ENCODE results near the gene UNC93A.
A peak's percentile ranks its signal among the peaks of the same experiment; 100 is the strongest.
"Not testable (repeated sequence)": the region's sequence is repeated elsewhere in the genome, so short reads cannot be mapped to it uniquely, and the experiment has no call there.

UNC93A gene

DNA sequence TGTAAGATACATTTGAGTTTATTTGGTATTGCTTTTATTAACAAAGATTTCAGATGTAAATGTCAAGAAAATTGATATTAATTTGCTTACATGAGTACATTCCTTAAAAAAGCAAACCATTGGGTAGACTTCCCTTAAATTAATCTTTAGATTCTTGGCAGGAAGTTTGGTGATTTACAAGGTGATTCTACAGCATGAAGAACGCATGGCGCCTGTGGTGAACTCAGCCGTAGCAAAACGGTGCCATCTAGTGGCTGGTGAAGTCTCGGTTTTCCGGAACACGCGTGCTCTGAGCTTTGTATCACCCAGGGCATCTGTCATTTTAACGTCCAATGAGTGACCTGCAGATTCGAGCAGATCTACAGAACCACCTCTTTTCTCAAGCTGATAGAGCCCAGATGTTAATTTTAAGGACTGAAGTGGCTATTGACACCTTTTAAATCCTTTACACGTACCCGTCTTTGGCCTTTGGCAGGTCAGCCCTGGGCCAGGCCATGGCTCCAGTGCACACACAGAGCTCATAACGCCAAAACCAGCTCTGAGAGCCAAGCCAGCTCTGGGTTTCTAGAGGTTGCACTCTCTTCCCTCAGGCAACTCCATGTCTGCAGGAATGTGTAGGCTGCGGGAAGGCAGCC, 2.4 kb upstream of the UNC93A start:
- intact Hi-C loops (cut with DNase I), result not testable (repeated sequence)
- peak in 34 of 42 donors; percentile 12 to 61 (median 38) for DNase-seq

- DNase-seq; intact Hi-C loops (cut with DNase I): not testable (repeated sequence)
Observed at GRCh38 chr6:167289291-167289690, 1.8 kb upstream of the UNC93A start.

DNA sequence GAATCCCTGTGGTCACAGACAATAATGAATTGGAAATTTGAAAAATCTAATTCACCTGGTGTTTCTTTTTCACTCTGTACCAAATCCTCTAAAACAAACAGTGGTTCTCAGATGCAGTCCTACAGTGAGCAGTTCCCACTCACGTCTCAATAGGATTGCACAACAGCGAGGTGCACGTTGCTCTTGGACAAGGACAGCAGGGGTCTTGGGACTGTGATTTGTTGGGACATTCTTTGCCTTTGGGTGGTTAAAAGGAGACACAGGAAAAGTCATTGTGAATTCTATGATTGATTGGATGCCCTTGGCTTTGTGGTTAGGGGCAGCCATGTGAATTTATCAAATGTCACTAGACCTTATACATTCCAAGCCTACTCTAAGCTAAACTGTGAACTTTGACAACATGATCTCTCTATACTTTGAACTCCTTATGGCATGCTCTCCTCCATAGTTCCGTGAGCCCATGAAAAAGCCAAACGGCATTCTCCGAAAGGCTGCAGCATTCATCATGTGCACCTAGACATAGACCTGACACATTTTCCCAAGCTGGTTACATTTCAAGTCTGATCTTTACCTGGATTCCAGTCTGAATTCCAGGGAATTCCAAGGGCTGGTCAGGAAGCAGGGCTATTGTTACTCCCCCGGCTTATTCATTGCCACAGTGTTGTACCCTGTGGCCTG, 647 bp downstream of the UNC93A start:
- intact Hi-C loops (cut with DNase I), result no loop called here
- no peak for DNase-seq

DNA sequence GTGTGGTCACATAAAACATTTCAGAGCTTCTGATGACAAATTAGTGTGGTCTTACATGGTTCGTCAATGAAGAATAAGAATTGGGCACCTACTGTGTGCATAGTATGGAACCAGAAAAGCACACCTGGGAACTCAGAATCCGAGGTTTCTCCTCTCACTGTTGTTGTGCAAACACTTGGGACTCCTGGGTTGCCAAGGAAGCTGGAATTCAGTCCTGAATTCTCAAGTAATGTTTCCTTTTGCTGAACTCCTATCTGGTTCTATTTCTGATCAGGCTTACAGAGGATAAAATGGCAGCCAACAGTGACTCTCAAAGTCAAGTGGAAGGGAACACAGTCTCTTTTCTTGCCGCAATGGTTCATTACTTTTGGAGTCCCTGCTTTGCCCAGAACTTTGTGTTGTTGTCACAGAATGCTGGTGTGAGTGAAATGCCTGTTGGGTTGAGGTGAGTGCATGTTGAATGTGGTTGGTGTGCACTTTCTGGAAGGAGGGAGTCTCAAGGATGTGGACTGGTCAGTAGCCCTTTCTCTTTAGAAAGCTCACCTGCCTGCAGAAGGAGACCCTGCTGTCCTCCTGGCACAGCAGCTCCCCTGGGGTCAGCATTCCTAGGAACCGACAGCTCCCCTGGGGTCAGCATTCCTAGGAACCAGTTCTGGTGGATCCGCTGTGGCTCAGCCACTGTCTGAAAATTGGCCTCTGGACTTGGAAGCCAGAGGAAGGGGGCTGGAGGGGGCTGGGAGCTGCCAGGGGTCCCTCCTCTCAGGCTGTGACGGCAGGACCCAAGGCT, 1.4 kb downstream of the UNC93A start:
- DNase-seq, result no peak
- intact Hi-C loops (cut with DNase I), result no loop called here

- DNase-seq, result no peak
- intact Hi-C loops (cut with DNase I), result no loop called here
Observed at GRCh38 chr6:167293088-167293589, 2.0 kb downstream of the UNC93A start.

DNA sequence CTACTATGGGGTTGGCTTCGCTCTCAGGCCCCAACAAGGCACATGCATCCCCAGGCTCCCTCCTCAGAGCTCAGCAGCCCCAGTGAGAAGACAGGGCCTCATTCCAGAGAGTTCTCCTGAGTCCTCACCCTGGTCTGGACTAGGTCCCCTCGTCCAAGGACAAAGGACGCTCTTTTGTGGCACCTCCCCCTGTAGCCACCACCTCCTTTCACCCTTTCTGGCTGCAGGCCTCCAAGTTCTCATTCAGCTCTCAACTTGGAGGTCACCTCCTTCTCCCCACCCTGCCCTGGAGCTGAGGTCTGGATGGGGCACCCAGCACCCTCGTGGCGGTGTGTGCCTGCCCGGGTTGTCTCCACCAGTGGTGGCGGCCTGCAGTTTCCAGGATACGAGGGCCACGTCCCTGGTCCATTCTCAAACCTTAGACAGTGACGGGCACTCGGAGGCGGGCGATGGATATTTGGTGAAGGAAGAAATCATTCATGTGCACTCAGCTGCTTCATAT, 2.5 kb downstream of the UNC93A start:
- intact Hi-C loops (cut with DNase I), result no loop called here
- DNase-seq, result no peak

DNA sequence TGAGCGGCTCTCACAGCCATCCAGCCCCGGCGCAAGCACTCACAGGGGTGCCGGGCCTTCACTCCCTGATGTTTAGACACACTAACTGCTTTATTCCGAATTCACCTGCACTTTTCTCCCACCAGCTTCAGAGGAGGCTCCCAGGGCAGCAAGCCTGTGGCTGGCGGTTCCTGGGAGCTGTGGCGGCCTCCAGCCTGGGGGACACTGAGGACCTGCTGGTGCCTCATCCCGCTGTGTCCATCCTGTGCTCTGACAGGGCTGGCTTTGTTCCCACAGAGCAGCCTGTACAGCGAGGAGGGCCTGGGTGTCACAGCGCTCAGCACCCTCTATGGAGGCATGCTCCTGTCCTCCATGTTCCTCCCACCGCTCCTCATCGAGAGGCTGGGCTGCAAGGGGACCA, 3.1 kb downstream of the UNC93A start:
- no peak for DNase-seq
- intact Hi-C loops (cut with DNase I), result no loop called here

DNA sequence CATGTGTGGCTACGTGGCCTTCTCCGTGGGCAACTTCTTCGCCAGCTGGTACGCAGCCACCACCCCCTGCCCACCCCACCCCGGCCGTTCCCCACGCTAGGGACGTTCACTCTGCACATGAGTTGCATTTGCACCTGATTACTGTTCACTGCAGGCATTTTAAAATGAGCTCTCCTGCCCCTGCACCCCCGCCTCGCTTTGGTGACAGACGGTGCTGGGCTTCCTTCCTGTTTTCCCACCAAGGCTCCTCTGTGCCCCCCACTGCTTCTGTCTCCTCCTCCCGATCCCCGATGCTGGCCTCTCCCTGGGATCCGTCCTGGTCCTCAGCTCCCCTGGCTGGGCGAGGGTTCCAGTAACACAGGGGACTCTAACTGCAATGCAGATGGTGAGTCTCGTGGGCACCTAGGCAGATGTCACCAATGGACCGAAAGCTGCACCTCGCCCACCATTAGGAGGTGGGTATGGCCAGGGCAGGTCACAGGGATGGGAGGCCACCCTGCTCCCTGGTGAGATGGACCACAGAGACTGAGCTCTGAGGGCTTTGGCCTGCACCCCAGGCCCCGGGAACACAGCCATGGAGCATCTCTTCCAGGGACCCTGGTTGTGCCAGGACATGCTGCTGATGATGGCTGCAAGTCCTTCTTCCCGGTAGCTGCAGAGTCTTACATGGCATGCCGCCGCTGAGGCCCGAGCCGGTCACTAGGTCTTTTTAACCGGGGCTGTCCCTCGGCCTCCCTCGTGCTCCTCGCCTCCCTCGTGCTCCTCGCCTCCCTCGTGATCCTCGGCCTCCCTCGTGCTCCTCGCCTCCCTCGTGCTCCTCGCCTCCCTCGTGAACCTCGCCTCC, 3.8 kb downstream of the UNC93A start:
- intact Hi-C loops (cut with DNase I), result no loop called here
- peak in 1 of 42 donors; percentile 12 for DNase-seq

- no peak for DNase-seq
- intact Hi-C loops (cut with DNase I), result no loop called here
Observed at GRCh38 chr6:167295495-167296292, 4.6 kb downstream of the UNC93A start.

DNA sequence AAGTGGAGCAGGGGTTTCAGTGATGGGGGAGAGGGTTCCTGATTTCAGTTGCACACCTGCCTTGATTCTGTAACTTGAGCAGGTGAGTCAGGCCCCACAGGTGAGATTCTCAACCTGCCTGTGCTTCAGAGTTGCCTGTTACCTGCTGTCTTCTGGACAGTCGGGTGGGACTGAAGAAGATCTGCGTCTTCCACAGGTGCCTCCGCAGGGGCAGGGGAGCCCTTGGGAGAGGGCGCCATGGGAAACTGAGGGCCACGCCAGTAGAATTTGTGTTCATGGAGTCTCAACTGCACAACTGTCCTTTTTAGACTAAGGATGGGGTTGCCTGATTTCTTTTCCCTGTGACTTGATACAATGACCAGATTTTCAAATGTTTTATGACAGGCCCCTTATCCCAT, 5.2 kb downstream of the UNC93A start:
- no peak for DNase-seq
- intact Hi-C loops (cut with DNase I), result no loop called here

- intact Hi-C loops (cut with DNase I), result no loop called here
Observed at GRCh38 chr6:167296902-167297301, 5.8 kb downstream of the UNC93A start.

GRCh38 chr6:167298127-167298526, 7.0 kb downstream of the UNC93A start:
- intact Hi-C loops (cut with DNase I), result no loop called here
- DNase-seq, result no peak

More at GRCh38 chr6:167296902-167297301, 5.8 kb downstream of the UNC93A start:
- no peak for DNase-seq

DNA sequence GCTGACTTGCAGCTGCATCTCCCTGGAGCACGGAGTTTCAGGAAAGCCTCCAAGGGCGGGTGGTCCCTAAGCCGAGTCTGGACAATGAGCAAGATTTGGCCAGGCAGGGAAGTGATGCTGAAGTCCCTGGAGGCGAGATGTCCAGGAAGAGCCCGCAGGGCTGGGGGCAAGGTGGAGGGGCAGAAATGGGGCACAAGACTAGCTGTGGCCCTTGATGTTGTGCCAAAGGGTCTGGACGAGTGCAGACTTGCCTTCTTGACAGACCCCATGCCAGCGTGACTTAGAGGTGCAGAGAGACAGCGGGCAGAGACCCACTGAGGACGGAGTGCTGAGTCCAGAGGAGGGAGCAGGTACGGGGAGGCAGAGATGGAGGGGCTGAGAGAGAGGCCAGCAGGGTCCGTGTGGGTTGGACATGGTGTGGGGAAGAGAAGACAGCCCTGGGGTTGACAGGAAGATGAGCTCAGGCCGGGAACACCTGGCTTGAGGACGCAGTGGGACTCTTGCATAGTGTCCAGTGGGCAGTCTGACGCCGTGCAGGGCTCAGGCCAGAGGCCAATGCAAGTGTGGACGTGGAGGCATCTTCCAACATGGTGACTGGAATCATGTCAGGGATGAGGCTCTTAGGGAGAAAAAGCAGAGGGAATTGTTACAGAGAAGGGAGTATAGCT, 8.7 kb downstream of the UNC93A start:
- intact Hi-C loops (cut with DNase I), result no loop called here
- no peak for DNase-seq

DNA sequence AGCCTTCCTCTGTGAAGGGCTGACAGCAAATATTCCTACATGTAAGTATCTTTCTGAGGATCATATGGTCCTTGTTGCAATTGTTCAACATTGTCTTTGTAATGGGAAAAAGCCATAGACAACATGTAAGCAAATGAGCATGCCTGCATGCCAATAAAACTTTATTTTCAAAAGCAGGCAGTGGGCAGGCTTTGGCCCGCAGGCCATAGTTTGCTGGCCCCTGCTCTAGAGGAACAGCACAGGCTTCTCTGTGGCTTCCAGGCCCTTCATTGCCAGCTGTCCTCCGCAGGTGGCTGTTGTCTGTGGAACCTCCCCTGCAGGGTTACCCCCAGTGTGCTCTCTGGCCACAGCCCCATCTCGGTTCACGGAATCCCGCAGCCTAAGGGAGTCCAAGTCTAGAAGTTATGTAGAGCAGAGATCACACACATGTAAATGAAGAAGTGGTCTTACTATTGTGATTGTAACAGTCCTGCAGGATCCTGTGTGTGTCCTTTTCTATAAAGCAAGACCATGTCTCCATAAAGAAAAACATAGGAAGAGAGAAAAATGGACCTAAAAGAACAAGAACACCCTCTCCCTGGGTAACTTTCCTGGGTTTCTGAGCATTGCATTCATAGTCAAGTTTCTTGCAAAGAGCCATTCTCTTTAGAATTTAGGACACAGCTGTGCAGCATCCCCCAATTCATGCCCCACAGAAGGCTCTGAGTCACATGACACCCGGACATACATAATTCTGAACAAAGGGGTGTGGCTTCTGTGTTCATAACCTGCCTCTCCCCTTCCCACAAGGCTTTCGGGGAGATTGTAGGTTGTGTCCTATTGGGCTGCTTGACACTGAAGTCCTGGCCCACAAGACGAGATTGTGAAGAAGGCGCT, 10.0 kb downstream of the UNC93A start:
- intact Hi-C loops (cut with DNase I), result no loop called here

DNA sequence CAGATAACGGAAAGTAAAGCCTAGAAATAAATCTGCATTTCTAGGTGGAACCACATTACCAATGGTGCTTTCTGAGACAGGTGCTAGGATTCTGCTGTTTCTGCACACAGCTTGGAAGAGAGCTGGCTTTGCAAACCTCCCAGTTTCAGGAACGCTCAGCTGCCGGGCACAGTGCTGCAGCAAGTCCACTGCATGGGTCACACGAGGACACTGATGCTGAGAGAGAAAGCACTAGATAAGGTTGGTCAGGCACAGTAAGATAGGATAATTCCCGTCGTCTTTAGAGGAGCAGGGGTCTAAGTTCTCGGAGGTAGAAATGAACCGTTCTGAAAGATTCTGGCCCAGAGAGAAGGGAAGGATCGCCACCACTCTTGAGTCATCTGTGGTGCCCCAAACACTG, 11.0 kb downstream of the UNC93A start:
- DNase-seq, result no peak
- intact Hi-C loops (cut with DNase I), result no loop called here

More for the DNA sequence above, 10.0 kb downstream of the UNC93A start:
- DNase-seq, result no peak

GRCh38 chr6:167302796-167303195, 11.7 kb downstream of the UNC93A start:
- no peak for DNase-seq
- intact Hi-C loops (cut with DNase I), result no loop called here
